Bone marrow (tissue), 2 donors: ENCODE data around the gene EHD2.
"Not testable (repeated sequence)": the region's sequence is repeated elsewhere in the genome, so short reads cannot be mapped to it uniquely, and the experiment has no call there.

ENCODE experiments used
- DNase-seq, 2 donors: peaks; one replicate each; lab custom pipeline; 2025; lab: John Stamatoyannopoulos, UW

Gene EHD2

GRCh38 chr19:47768604-47769003 is 55.4 kb downstream of the EHD2 start:
- DNase-seq = no peak

GRCh38 chr19:47769534-47769933 is 56.3 kb downstream of the EHD2 start:
- DNase-seq = no peak

GRCh38 chr19:47771291-47771690 is 58.1 kb downstream of the EHD2 start:
- DNase-seq = not testable (repeated sequence)

- no peak for DNase-seq
Observed at GRCh38 chr19:47776568-47776967, 63.3 kb downstream of the EHD2 start.

GRCh38 chr19:47777245-47778048 is 64.2 kb downstream of the EHD2 start:
- DNase-seq = not testable (repeated sequence)

GRCh38 chr19:47778049-47778953 is 65.1 kb downstream of the EHD2 start, which contains the start of gene SELENOW:
TSS of gene SELENOW (plus strand) at chr19:47778703. CDS start at chr19:47778786, 83 bp downstream.
- DNase-seq = peak; percentile 16 to 73

GRCh38 chr19:47778954-47779351 is 65.7 kb downstream of the EHD2 start:
- peak in 1 of 2 donors; percentile 31 for DNase-seq

GRCh38 chr19:47779524-47780214 is 66.4 kb downstream of the EHD2 start:
- DNase-seq = no peak

- no peak for DNase-seq
Observed at GRCh38 chr19:47780215-47780551, 67.0 kb downstream of the EHD2 start.

GRCh38 chr19:47781590-47782262 is 68.5 kb downstream of the EHD2 start:
- no peak for DNase-seq

- DNase-seq = no peak
Observed at GRCh38 chr19:47786566-47786965, 73.3 kb downstream of the EHD2 start.

- not testable (repeated sequence) for DNase-seq
Observed at GRCh38 chr19:47787307-47787706, 74.1 kb downstream of the EHD2 start.

- DNase-seq = not testable (repeated sequence)
Observed at GRCh38 chr19:47789811-47790210, 76.6 kb downstream of the EHD2 start.

- peak; percentile 29 to 43 for DNase-seq
Observed at GRCh38 chr19:47790398-47790814, 77.2 kb downstream of the EHD2 start.

GRCh38 chr19:47792616-47793015 is 79.4 kb downstream of the EHD2 start:
- no peak for DNase-seq
